GM13976 (cell line): ENCODE data around the gene MFSD1.

Experiments
- DNase-seq: peaks from one replicate; pipeline ENCODE4 v3.0.0; 2012; ENCODE audit warnings: low spot score
- CTCF ChIP-seq: IDR thresholded peaks from 2 replicates; pipeline ENCODE4 v1.5.1; 2012; ENCODE audit warnings: borderline replicate concordance, mild to moderate bottlenecking; ENCODE audit not compliant: insufficient read depth; ENCODE audit errors: extremely low read depth, missing control alignments, control extremely low read depth
- in situ Hi-C: fragments of 300-500 bp; cut with MboI; formaldehyde crosslinking; loops from one replicate; pipeline ENCODE4 v1.12.0; 2022; ENCODE audit warnings: low sequenced_read_pairs, mixed read lengths, inconsistent platforms; ENCODE audit not compliant: unreplicated experiment

MFSD1 gene

GRCh38 chr3:158847885-158848284 is 46.0 kb downstream of the MFSD1 start:
- in situ Hi-C loops: loop anchor here (5.0 kb wide), 1 partner anchor 409 kb away; no protein-coding TSS in a partner anchor
- no peak for DNase-seq

GRCh38 chr3:158849757-158850156 is 47.9 kb downstream of the MFSD1 start:
- in situ Hi-C loops: loop anchor here (5.0 kb wide), 1 partner anchor 408 kb away; no protein-coding TSS in a partner anchor
- DNase-seq: no peak
- TF ChIP-seq CTCF: no peak

More at GRCh38 chr3:158847885-158848284, 46.0 kb downstream of the MFSD1 start:
- no peak for TF ChIP-seq CTCF

- in situ Hi-C loops: no loop called here
- no peak for TF ChIP-seq CTCF
- no peak for DNase-seq
Observed at GRCh38 chr3:158859362-158859761, 57.5 kb downstream of the MFSD1 start.

- in situ Hi-C loops: no loop called here
- no peak for TF ChIP-seq CTCF
- no peak for DNase-seq
Observed at GRCh38 chr3:158863247-158863646, 61.4 kb downstream of the MFSD1 start.

- no peak for DNase-seq
- TF ChIP-seq CTCF: no peak
- in situ Hi-C loops: no loop called here
Observed at GRCh38 chr3:158864492-158864891, 62.6 kb downstream of the MFSD1 start.

GRCh38 chr3:158875700-158876099 is 73.8 kb downstream of the MFSD1 start:
- in situ Hi-C loops: no loop called here
- no peak for DNase-seq
- TF ChIP-seq CTCF: no peak
